Ishikawa (cell line): Measurements from ENCODE around the gene RIMBP2.

Source experiments
- CEBPB ChIP-seq: IDR thresholded peaks from 2 replicates; pipeline ENCODE4 v1.6.1; 2012
- CREB1 ChIP-seq: IDR thresholded peaks from 2 replicates; pipeline ENCODE4 v1.6.1; 2012; ENCODE audit warnings: low read depth
- EGR1 ChIP-seq: IDR thresholded peaks from 2 replicates; pipeline ENCODE4 v1.6.1; 2012
- EP300 ChIP-seq: IDR thresholded peaks from 2 replicates; pipeline ENCODE4 v1.6.1; 2012; ENCODE audit warnings: borderline replicate concordance
- FOXM1 ChIP-seq: IDR thresholded peaks from 2 replicates; pipeline ENCODE4 v1.6.1; 2012; ENCODE audit warnings: low read depth, borderline replicate concordance
- NFIC ChIP-seq: IDR thresholded peaks from 2 replicates; pipeline ENCODE4 v1.6.1; 2012
- RAD21 ChIP-seq: IDR thresholded peaks from 2 replicates; pipeline ENCODE4 v1.6.1; 2012; ENCODE audit warnings: low read depth
- TAF1 ChIP-seq: IDR thresholded peaks from 2 replicates; pipeline ENCODE4 v1.6.1; 2012; ENCODE audit warnings: low read depth, mild to moderate bottlenecking
- TCF12 ChIP-seq: IDR thresholded peaks from 2 replicates; pipeline ENCODE4 v1.6.1; 2012; ENCODE audit warnings: low read depth
- TEAD4 ChIP-seq: IDR thresholded peaks from 2 replicates; pipeline ENCODE4 v1.6.1; 2012
- YY1 ChIP-seq: IDR thresholded peaks from 2 replicates; pipeline ENCODE4 v1.6.1; 2012; ENCODE audit warnings: low read depth
- ZBTB7A ChIP-seq: IDR thresholded peaks from 2 replicates; pipeline ENCODE4 v1.6.1; 2012; ENCODE audit warnings: low read depth
- TF ChIP-seq, protein P1 (sequence below): IDR thresholded peaks from 2 replicates; pipeline ENCODE4 v1.6.1; 2012
- TF ChIP-seq, protein P2 (sequence below): IDR thresholded peaks from 2 replicates; pipeline ENCODE4 v1.6.1; 2012; ENCODE audit warnings: low read depth, mild to moderate bottlenecking
- TF ChIP-seq, protein P3 (sequence below): IDR thresholded peaks from 2 replicates; pipeline ENCODE4 v1.6.1; 2012

Gene RIMBP2

GRCh38 chr12:130683080-130683479 is 33.0 kb downstream of the RIMBP2 start:
- TF ChIP-seq CEBPB (no peak), NFIC (no peak), EP300 (no peak), TAF1 (no peak), TEAD4 (no peak), RAD21 (no peak), ZBTB7A (no peak), CREB1 (no peak), YY1 (no peak), TCF12 (no peak), EGR1 (no peak), FOXM1 (no peak)
- TF ChIP-seq, protein P1, sequence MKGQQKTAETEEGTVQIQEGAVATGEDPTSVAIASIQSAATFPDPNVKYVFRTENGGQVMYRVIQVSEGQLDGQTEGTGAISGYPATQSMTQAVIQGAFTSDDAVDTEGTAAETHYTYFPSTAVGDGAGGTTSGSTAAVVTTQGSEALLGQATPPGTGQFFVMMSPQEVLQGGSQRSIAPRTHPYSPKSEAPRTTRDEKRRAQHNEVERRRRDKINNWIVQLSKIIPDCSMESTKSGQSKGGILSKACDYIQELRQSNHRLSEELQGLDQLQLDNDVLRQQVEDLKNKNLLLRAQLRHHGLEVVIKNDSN = no peak
- TF ChIP-seq, protein P2, sequence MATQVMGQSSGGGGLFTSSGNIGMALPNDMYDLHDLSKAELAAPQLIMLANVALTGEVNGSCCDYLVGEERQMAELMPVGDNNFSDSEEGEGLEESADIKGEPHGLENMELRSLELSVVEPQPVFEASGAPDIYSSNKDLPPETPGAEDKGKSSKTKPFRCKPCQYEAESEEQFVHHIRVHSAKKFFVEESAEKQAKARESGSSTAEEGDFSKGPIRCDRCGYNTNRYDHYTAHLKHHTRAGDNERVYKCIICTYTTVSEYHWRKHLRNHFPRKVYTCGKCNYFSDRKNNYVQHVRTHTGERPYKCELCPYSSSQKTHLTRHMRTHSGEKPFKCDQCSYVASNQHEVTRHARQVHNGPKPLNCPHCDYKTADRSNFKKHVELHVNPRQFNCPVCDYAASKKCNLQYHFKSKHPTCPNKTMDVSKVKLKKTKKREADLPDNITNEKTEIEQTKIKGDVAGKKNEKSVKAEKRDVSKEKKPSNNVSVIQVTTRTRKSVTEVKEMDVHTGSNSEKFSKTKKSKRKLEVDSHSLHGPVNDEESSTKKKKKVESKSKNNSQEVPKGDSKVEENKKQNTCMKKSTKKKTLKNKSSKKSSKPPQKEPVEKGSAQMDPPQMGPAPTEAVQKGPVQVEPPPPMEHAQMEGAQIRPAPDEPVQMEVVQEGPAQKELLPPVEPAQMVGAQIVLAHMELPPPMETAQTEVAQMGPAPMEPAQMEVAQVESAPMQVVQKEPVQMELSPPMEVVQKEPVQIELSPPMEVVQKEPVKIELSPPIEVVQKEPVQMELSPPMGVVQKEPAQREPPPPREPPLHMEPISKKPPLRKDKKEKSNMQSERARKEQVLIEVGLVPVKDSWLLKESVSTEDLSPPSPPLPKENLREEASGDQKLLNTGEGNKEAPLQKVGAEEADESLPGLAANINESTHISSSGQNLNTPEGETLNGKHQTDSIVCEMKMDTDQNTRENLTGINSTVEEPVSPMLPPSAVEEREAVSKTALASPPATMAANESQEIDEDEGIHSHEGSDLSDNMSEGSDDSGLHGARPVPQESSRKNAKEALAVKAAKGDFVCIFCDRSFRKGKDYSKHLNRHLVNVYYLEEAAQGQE = no peak
- TF ChIP-seq, protein P3, sequence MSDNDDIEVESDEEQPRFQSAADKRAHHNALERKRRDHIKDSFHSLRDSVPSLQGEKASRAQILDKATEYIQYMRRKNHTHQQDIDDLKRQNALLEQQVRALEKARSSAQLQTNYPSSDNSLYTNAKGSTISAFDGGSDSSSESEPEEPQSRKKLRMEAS = no peak

- no peak for TF ChIP-seq CREB1
- no peak for TF ChIP-seq TCF12
- TF ChIP-seq CEBPB = no peak
- TF ChIP-seq, protein P1 = no peak
- no peak for TF ChIP-seq EGR1
- no peak for TF ChIP-seq FOXM1
- TF ChIP-seq ZBTB7A = no peak
- no peak for TF ChIP-seq TEAD4
- TF ChIP-seq RAD21 = no peak
- TF ChIP-seq, protein P3 = no peak
- no peak for TF ChIP-seq TAF1
- no peak for TF ChIP-seq YY1
- TF ChIP-seq, protein P2 = no peak
- no peak for TF ChIP-seq EP300
Observed at GRCh38 chr12:130680451-130680990, 35.6 kb downstream of the RIMBP2 start.

DNA sequence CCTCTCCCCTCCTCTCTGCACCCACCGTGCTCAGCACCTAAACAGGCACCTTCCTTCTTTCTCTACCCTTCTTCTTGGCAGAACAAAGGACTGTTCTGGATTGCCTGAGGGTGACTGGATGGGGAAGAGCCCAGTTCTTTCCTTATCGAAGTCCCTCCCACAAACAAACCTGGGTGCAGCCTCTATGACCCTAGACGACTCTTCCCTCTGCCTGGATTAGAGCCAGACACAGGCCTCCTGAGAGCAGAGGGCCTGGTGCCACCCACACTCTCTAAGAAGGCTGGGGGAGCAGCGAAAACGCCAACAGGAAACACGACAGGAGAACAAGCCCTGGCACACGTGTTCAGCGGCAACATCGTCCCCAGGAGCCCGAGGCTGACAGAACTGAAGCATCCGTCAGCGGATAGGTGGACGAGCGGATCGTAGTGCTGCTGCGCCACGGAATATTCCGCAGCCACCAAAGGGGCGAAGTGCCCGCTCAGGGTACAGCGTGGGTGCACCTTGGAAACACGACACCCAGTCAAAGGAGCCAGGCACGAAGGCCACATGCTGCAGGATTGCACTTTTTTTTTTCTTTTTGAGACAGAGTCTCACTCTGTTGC is 38.0 kb downstream of the RIMBP2 start:
- TF ChIP-seq FOXM1 (no peak), TCF12 (no peak), EP300 (no peak), CREB1 (no peak), EGR1 (no peak), TAF1 (no peak)

- TF ChIP-seq ZBTB7A (no peak), RAD21 (no peak)
Observed at GRCh38 chr12:130675791-130676190, 40.3 kb downstream of the RIMBP2 start.

- no peak for TF ChIP-seq EGR1
- no peak for TF ChIP-seq ZBTB7A
- TF ChIP-seq, protein P3 = no peak
- TF ChIP-seq, protein P2 = no peak
- no peak for TF ChIP-seq YY1
- no peak for TF ChIP-seq CEBPB
- no peak for TF ChIP-seq TEAD4
- TF ChIP-seq CREB1 = no peak
- no peak for TF ChIP-seq TCF12
- TF ChIP-seq NFIC = no peak
Observed at GRCh38 chr12:130675121-130675520, 41.0 kb downstream of the RIMBP2 start.
